Measurements from ENCODE around the gene SLC25A26.

Gene SLC25A26

DNA sequence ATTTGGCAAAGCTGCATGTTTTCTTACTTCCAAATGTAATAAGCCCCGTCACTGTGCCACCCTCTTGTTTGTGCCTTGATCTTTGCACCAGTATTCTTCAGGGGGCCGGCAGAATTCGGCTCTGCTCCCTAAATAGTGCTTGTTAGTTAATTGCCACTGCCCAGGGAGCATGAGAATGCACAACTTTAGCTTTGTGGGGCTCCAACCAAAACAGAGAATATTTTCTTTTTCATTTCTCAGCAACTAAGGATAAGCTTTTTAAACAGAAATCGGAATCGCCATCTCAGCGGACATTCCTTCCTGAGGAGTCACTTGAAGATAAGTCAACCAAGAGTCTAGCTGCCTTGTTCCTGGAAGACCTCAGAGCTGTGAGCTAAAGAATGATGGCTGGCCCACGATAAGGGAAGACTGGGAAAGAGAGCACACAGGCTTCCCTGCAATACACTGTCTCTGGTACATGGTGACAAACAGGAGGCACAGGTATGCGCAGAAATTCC is 174.0 kb downstream of the SLC25A26 start:
- Histone ChIP-seq H3K27me3 (ENCODE audit: control insufficient read depth, insufficient read depth, low read length) (no peaks in the 10 kb centered on the region), H3K4me1 (ENCODE audit: control insufficient read depth, insufficient read depth, low read length) (no peaks in the 10 kb centered on the region; the same call in 1 of the 2 replicates), H3K27ac (ENCODE audit: low read depth, low read length) (no peak overlapping the region), H3K36me3 (ENCODE audit: control insufficient read depth, insufficient read depth, low read length) (peaks cover 83% of the 10 kb centered on the region), H3K4me3 (ENCODE audit: low read depth, low read length) (no peak overlapping the region), H3K9ac (ENCODE audit: low read length) (no peak overlapping the region), H3K9me3 (ENCODE audit: control insufficient read depth, insufficient read depth, low read depth, low read length) (no peaks in the 10 kb centered on the region)

DNA sequence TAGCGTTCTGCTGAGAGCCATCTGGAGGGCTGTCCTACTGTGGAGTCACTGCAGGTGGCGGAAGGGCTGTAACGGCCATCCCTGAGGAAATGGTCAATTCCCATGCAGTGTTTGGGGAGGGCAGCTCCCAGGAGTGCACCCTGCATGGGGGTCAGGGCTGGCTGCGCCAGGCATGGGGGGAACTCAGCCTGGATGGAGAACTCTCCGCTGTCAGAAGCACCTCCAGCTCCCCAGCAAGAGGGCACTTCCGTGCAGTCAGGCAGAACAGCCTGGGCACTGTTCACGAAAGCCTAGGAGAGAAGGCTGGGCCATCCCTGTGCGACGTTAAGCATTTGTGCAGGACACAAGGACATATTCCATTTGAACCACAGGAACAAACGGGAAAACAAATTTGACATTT is 174.8 kb downstream of the SLC25A26 start:
- H3K4me3 ChIP-seq (ENCODE audit: low read depth, low read length): no peak overlapping the region
- no peaks in the 10 kb centered on the region for H3K27me3 ChIP-seq (ENCODE audit: control insufficient read depth, insufficient read depth, low read length)
- no peaks in the 10 kb centered on the region for H3K9me3 ChIP-seq (ENCODE audit: control insufficient read depth, insufficient read depth, low read depth, low read length)
- H3K4me1 ChIP-seq (ENCODE audit: control insufficient read depth, insufficient read depth, low read length): no peaks in the 10 kb centered on the region; the same call in 1 of the 2 replicates
- peaks cover 90% of the 10 kb centered on the region for H3K36me3 ChIP-seq (ENCODE audit: control insufficient read depth, insufficient read depth, low read length)
- H3K27ac ChIP-seq (ENCODE audit: low read depth, low read length): no peak overlapping the region
- no peak overlapping the region for H3K9ac ChIP-seq (ENCODE audit: low read length)

DNA sequence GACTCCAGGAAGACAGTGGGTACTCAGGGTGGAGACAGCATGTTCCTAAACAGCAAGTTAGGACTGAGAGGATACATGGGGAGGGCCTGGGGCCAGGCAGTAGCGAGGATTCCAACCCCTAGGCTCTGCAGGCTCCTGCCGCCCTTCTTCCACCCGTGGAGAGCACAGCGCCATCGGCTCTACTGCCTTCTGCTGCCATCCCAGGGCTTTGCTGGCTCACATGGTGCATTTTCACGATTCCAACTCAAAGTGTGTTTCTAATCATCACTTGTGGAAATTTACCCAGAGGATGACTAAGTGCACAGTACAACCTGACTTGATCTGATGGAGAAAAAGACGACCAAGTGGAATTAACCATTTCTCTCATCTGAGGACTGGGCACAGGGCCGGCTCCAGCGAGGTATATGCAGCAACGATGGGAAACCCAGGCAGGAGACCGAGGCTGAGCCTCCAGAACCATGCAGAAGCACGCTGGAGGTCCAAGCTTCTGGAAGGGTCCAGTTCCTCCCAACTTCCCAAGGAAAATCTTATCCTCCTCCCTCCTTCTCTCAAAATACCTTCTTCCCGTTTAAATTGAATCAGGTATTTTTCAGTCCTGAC is 175.5 kb downstream of the SLC25A26 start:
- Histone ChIP-seq H3K9me3 (ENCODE audit: control insufficient read depth, insufficient read depth, low read depth, low read length) (no peaks in the 10 kb centered on the region), H3K4me1 (ENCODE audit: control insufficient read depth, insufficient read depth, low read length) (peaks cover 5% of the 10 kb centered on the region; the same call in 1 of the 2 replicates), H3K27ac (ENCODE audit: low read depth, low read length) (no peak overlapping the region), H3K27me3 (ENCODE audit: control insufficient read depth, insufficient read depth, low read length) (no peaks in the 10 kb centered on the region), H3K36me3 (ENCODE audit: control insufficient read depth, insufficient read depth, low read length) (peaks cover 86% of the 10 kb centered on the region), H3K9ac (ENCODE audit: low read length) (no peak overlapping the region), H3K4me3 (ENCODE audit: low read depth, low read length) (no peak overlapping the region)

DNA sequence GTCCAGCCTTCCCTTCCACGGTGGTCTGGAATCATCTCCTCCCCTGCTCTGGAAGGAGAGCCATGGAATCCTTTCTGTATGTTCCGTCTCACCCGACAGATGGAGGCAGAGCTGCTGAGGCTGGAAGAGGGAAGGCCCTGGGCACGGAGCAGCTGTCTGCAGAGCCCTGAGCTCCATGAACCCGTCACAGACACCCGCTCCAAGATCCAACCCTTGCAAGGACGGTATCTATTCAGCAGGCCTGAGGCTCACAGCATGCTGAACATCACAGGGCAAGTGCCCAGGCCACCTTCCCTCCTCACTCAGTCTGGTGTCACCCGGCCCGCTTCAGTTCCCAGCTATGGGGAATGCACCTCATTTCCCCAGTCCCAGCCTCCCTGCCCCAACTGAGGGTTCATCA is 176.1 kb downstream of the SLC25A26 start:
- H3K36me3 ChIP-seq (ENCODE audit: control insufficient read depth, insufficient read depth, low read length): peaks cover 89% of the 10 kb centered on the region

DNA sequence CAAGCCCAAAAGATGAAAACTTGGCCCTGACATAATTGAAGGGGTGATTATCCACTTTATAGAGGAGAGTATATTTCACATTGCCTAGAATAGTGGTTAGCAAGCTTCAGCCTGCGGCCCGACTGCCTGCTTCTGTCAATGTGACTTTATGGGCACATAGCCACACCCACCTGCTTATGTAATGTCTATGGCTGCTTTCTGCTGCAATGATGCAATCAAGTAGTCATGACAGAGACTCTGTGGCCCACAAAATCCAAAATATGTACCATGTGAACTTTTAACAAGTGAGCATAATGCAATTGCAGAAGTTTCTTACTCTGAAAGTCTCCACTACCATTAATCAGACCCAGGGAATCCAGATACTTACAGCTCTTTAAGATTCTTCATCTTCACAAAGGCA is 176.9 kb downstream of the SLC25A26 start:
- H3K27ac ChIP-seq (ENCODE audit: low read depth, low read length): no peak overlapping the region
- peaks cover 16% of the 10 kb centered on the region for H3K4me1 ChIP-seq (ENCODE audit: control insufficient read depth, insufficient read depth, low read length)
- no peaks in the 10 kb centered on the region for H3K27me3 ChIP-seq (ENCODE audit: control insufficient read depth, insufficient read depth, low read length)
- no peak overlapping the region for H3K9ac ChIP-seq (ENCODE audit: low read length)
- H3K4me3 ChIP-seq (ENCODE audit: low read depth, low read length): no peak overlapping the region
- no peaks in the 10 kb centered on the region for H3K9me3 ChIP-seq (ENCODE audit: control insufficient read depth, insufficient read depth, low read depth, low read length)
- H3K36me3 ChIP-seq (ENCODE audit: control insufficient read depth, insufficient read depth, low read length): peaks cover 87% of the 10 kb centered on the region

More for the DNA sequence above, 176.1 kb downstream of the SLC25A26 start:
- peaks cover 11% of the 10 kb centered on the region for H3K4me1 ChIP-seq (ENCODE audit: control insufficient read depth, insufficient read depth, low read length)
- H3K9ac ChIP-seq (ENCODE audit: low read length): no peak overlapping the region
- no peaks in the 10 kb centered on the region for H3K9me3 ChIP-seq (ENCODE audit: control insufficient read depth, insufficient read depth, low read depth, low read length)
- H3K4me3 ChIP-seq (ENCODE audit: low read depth, low read length): no peak overlapping the region
- H3K27ac ChIP-seq (ENCODE audit: low read depth, low read length): no peak overlapping the region
- no peaks in the 10 kb centered on the region for H3K27me3 ChIP-seq (ENCODE audit: control insufficient read depth, insufficient read depth, low read length)

DNA sequence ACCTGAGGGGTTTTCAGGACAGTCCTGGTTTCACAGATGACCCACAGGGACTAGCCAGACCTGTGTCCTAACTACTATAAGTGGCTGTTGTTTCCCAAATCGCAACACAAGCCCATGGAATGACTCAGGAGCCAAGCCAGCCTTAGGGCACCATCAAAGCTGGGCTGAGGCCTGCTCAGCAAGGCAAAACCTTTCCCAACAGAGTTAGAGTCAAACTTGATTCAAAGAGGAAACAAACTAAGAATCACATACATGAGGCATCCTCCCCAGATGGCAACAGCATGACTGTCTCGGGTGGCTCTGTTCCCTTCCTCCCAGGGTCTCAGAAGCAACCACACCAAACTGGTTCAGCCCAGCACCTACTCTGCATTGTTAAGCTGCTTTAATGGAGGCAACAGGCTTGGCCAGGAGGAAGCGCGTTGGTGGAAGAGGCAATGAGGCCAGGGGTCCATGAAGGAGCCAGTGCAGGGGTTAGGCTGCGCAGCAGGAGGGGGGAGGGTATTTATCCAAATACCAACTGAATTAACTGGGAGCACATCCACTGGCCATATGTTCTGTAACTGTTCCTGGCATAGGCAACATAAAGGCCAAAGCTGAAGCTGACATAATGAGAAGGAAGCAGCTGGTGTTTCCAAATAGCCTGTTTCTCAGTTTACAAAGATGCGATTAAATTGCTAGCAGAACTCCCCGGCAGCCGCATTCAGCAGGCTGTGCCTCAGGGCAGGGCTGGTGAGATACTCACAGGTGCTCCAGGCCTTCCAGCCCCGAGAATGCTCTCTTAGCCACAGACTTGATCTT is 177.6 kb downstream of the SLC25A26 start:
- H3K27me3 ChIP-seq (ENCODE audit: control insufficient read depth, insufficient read depth, low read length): no peaks in the 10 kb centered on the region
- H3K27ac ChIP-seq (ENCODE audit: low read depth, low read length): no peak overlapping the region
- H3K36me3 ChIP-seq (ENCODE audit: control insufficient read depth, insufficient read depth, low read length): peaks cover 87% of the 10 kb centered on the region
- no peaks in the 10 kb centered on the region for H3K9me3 ChIP-seq (ENCODE audit: control insufficient read depth, insufficient read depth, low read depth, low read length)
- no peak overlapping the region for H3K9ac ChIP-seq (ENCODE audit: low read length)
- H3K4me1 ChIP-seq (ENCODE audit: control insufficient read depth, insufficient read depth, low read length): peaks cover 19% of the 10 kb centered on the region
- H3K4me3 ChIP-seq (ENCODE audit: low read depth, low read length): no peak overlapping the region

DNA sequence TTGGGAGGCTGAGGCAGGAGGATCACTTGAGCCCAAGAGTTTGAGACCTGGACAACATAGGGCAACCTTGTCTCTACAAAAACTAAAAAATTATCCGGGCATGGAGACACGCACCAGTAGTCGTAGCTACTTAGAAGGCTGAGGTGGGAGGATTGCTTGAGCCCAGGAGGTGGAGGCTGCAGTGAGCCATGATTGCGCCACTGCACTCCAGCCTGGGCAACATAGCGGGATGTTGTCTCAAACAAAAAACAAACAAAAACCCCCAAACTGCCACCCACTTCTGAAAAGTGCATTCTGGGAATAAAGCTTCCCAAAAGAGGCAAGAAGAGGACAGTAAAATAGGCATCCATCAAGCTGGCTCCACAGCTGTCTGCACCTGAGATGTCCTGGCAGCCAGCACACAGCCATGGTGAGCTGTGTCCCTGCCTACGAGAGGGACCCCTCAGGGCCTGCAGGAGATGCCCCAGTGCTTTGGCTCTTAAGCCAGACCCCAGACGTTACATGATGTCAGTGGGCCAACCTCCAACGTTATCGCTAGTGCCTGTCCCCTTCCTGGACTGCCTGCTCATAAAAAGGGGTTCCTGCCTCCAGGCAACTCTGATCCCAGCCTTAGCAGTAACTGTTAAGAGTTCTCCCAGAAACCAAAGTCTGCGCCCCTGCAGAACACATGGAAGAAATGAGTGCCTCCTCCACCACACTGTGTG is 178.9 kb downstream of the SLC25A26 start:
- Histone ChIP-seq H3K36me3 (ENCODE audit: control insufficient read depth, insufficient read depth, low read length) (peaks cover 87% of the 10 kb centered on the region), H3K9ac (ENCODE audit: low read length) (no peak overlapping the region)

DNA sequence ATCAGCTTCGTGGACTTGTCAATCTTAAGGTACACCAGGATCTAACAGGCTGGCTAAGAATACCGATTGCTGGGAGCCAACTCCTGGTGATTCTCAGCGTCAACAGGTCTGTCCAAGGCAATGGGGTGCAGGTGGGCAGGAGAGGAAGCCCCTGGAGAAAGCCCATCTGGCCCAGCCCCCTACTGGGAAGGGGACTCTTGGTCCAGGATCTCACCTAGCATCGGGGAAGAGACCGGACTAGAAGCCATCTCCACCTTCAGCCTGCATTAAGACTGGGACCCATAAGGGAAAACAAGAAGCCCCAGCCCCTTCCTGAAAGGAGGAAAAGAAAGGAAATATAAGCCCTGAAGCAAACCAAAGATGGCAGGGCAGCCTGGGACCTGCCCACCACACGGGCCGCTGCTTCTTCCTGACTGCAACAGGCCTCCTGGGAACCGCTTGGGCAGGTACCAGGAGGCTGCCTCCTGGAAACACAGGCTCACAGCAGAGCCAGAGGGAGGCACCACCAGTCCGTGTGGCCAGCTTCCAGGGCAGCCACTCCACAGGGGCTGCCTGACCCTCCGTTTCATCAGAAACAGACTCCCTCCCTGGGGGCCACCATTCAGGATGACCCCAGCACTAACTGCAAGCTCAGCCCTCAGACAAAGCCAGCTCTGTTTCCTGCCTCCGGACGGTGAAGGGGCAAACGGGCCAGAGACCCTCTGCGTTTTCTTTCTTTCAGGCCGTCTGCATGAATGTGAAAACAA is 179.8 kb downstream of the SLC25A26 start:
- Histone ChIP-seq H3K27me3 (ENCODE audit: control insufficient read depth, insufficient read depth, low read length) (no peaks in the 10 kb centered on the region), H3K4me1 (ENCODE audit: control insufficient read depth, insufficient read depth, low read length) (peaks cover 19% of the 10 kb centered on the region), H3K9ac (ENCODE audit: low read length) (no peak overlapping the region), H3K36me3 (ENCODE audit: control insufficient read depth, insufficient read depth, low read length) (peaks cover 87% of the 10 kb centered on the region), H3K9me3 (ENCODE audit: control insufficient read depth, insufficient read depth, low read depth, low read length) (no peaks in the 10 kb centered on the region), H3K27ac (ENCODE audit: low read depth, low read length) (no peak overlapping the region), H3K4me3 (ENCODE audit: low read depth, low read length) (no peak overlapping the region)

More for the DNA sequence above, 178.9 kb downstream of the SLC25A26 start:
- Histone ChIP-seq H3K9me3 (ENCODE audit: control insufficient read depth, insufficient read depth, low read depth, low read length) (no peaks in the 10 kb centered on the region), H3K27me3 (ENCODE audit: control insufficient read depth, insufficient read depth, low read length) (no peaks in the 10 kb centered on the region), H3K4me3 (ENCODE audit: low read depth, low read length) (no peak overlapping the region), H3K27ac (ENCODE audit: low read depth, low read length) (no peak overlapping the region), H3K4me1 (ENCODE audit: control insufficient read depth, insufficient read depth, low read length) (peaks cover 19% of the 10 kb centered on the region)

DNA sequence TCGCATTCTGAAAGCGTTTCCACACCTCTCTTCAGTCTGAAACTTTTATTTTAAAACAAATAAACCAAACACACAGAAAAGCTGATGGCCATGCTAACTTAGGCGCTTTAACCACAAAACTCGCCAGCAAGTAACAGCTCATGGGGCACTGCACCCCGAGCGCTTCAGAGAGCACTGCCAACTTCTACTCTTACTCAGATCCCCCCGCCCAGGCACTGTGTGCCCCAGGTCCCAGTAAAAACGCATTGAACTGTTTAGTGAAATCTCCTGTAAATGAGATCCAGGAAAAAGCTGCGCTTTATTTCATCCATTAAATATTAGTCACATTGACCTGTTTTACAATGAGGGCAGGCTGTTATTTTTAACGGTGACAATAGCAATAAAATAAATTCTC is 180.4 kb downstream of the SLC25A26 start:
- H3K4me1 ChIP-seq (ENCODE audit: control insufficient read depth, insufficient read depth, low read length): peaks cover 19% of the 10 kb centered on the region
- H3K27ac ChIP-seq (ENCODE audit: low read depth, low read length): no peak overlapping the region
- peaks cover 87% of the 10 kb centered on the region for H3K36me3 ChIP-seq (ENCODE audit: control insufficient read depth, insufficient read depth, low read length)

DNA sequence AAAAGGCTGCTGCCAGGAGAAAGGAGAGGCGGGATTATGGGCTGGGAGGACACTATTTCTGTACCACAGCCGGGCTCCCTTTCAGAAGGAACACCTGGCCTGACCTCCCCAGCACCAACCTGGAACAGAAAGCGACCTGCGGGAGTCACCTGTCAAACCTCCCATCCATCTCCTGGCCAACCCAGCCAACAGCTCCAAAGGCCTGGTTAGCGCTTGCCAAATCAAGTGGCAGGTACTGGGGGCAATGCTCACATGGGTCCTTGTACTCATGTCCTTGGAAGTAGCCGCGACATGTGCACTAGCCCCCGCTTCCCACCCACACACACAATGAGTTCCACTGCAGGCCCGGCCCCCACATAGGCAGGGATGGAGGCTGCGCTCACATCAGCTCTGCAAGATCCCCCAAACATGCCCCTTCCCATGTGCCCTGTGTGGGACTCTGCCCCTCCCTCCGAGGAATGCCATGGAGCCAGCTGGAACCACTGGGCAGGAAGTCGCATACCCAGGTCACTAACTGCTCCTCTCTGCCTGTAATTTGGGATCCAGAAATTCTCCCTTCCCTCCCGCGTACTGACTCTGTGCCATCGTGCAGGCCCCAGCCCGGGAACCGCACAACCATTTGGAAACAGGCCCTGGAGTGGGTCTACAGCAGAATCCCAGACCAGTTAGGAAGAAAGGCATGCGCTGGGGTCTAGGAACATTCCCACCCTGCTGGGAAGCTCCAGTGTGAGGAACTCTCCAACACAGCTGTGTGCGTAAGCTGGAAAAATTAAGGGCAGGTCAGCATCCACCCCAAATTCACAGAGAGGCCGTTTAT is 181.1 kb downstream of the SLC25A26 start:
- Histone ChIP-seq H3K4me3 (ENCODE audit: low read depth, low read length) (no peak overlapping the region), H3K27ac (ENCODE audit: low read depth, low read length) (no peak overlapping the region), H3K9me3 (ENCODE audit: control insufficient read depth, insufficient read depth, low read depth, low read length) (no peaks in the 10 kb centered on the region), H3K27me3 (ENCODE audit: control insufficient read depth, insufficient read depth, low read length) (no peaks in the 10 kb centered on the region), H3K9ac (ENCODE audit: low read length) (no peak overlapping the region), H3K4me1 (ENCODE audit: control insufficient read depth, insufficient read depth, low read length) (peaks cover 19% of the 10 kb centered on the region), H3K36me3 (ENCODE audit: control insufficient read depth, insufficient read depth, low read length) (peaks cover 87% of the 10 kb centered on the region)

More for the DNA sequence above, 180.4 kb downstream of the SLC25A26 start:
- Histone ChIP-seq H3K9ac (ENCODE audit: low read length) (no peak overlapping the region), H3K4me3 (ENCODE audit: low read depth, low read length) (no peak overlapping the region), H3K27me3 (ENCODE audit: control insufficient read depth, insufficient read depth, low read length) (no peaks in the 10 kb centered on the region), H3K9me3 (ENCODE audit: control insufficient read depth, insufficient read depth, low read depth, low read length) (no peaks in the 10 kb centered on the region)

Measured in HUES6 (cell line).